Vagina (tissue), 2 donors: ENCODE measurements around the gene UTS2. TPM values are rescaled to one million over a fixed set of nuclear protein-coding genes. Genes with fewer than 3 reads are reported as not detected.

ENCODE experiments used
- DNase-seq, 2 donors: peaks; one replicate each; pipeline ENCODE4 v3.0.0-alpha.2; 2017; ENCODE audit errors: extremely low spot score in 2 of 2
- H3K27ac ChIP-seq: fragments of 200-600 bp; sonication (generic); one replicate; pipeline ENCODE4 v1.5.1; 2019
- H3K27me3 ChIP-seq: fragments of 200-600 bp; sonication (generic); one replicate; pipeline ENCODE4 v1.5.1; 2019
- H3K36me3 ChIP-seq, 2 donors: fragments of 200-600 bp; sonication (generic); one replicate each; pipeline ENCODE4 v1.5.1; 2017 to 2019
- H3K4me1 ChIP-seq: fragments of 200-600 bp; sonication (generic); one replicate; pipeline ENCODE4 v1.5.1; 2019
- H3K4me3 ChIP-seq, 2 donors: fragments of 200-600 bp; sonication (generic); 1 replicate in 1 of 2; 2 replicates in 1 of 2; pipeline ENCODE4 v1.5.1; 2016 to 2019
- H3K9me3 ChIP-seq: fragments of 200-600 bp; sonication (generic); one replicate; pipeline ENCODE4 v1.5.1; 2019
- CTCF ChIP-seq, 3 experiments: fragments of 450-650 bp in 2 of 3; fragments of 200-600 bp in 1 of 3; sonication (generic) in 1 of 3; IDR thresholded peaks; one replicate each; pipeline ENCODE4 v1.5.1; 2017 to 2019; ENCODE audit warnings: antibody characterized with exemption in 3 of 3, mild to moderate bottlenecking in 2 of 3, moderate library complexity in 2 of 3
- POLR2A ChIP-seq, 2 donors: fragments of 450-650 bp; IDR thresholded peaks; one replicate each; pipeline ENCODE4 v1.6.1; 2017; ENCODE audit warnings: antibody characterized with exemption in 2 of 2, mild to moderate bottlenecking in 2 of 2, moderate library complexity in 2 of 2
- POLR2AphosphoS5 ChIP-seq, 2 donors: sonication (generic); formaldehyde crosslinking; IDR thresholded peaks; one replicate each; pipeline ENCODE4 v1.9.0; 2017; ENCODE audit warnings: antibody characterized with exemption in 2 of 2, mild to moderate bottlenecking in 2 of 2, low read depth in 1 of 2; ENCODE audit not compliant: insufficient read depth in 1 of 2
- intact Hi-C: fragments of 100-400 bp; cut with DNase I; formaldehyde crosslinking; loops from one replicate; pipeline ENCODE4 v1.15.1; 2023
- total RNA-seq: library from RNA; depleted of rRNA; stranded (reverse); fragments of >200 nt; gene quantifications from one replicate; pipeline ENCODE4 v1.2.3, GENCODE V29; 2016

Gene UTS2
- total RNA-seq, 1 donor from 2014 or later: 5.4 TPM

- intact Hi-C loops: no loop called here
- Histone ChIP-seq H3K4me3 (no peak overlapping the region), H3K27ac (no peak overlapping the region), H3K9me3 (no peaks in the 10 kb centered on the region), H3K4me1 (no peaks in the 10 kb centered on the region), H3K36me3 (no peaks in the 10 kb centered on the region), H3K27me3 (no peaks in the 10 kb centered on the region)
- TF ChIP-seq CTCF (IDR thresholded peaks at IDR 0.05) (no peak), POLR2A (IDR thresholded peaks at IDR 0.05) (no peak), POLR2AphosphoS5 (IDR thresholded peaks at IDR 0.05; ENCODE audit: insufficient read depth in 1 of 2, low read depth in 1 of 2) (no peak)
- peak in 1 of 2 donors; percentile 27 for DNase-seq
Observed at GRCh38 chr1:7865978-7866377, 13.1 kb upstream of the UTS2 start.

- Histone ChIP-seq H3K4me1 (no peaks in the 10 kb centered on the region), H3K4me3 (no peak overlapping the region), H3K36me3 (no peaks in the 10 kb centered on the region), H3K9me3 (no peaks in the 10 kb centered on the region), H3K27ac (no peak overlapping the region), H3K27me3 (no peaks in the 10 kb centered on the region)
- DNase-seq: peak in 1 of 2 donors; percentile 56
- intact Hi-C loops: no loop called here
- no peak for TF ChIP-seq POLR2AphosphoS5 (IDR thresholded peaks at IDR 0.05; ENCODE audit: insufficient read depth in 1 of 2, low read depth in 1 of 2)
- no peak for TF ChIP-seq CTCF (IDR thresholded peaks at IDR 0.05)
- TF ChIP-seq POLR2A (IDR thresholded peaks at IDR 0.05): no peak
Observed at GRCh38 chr1:7863756-7864328, 11.0 kb upstream of the UTS2 start.

GRCh38 chr1:7862211-7863060 lies 9.6 kb upstream of the UTS2 start:
- Histone ChIP-seq H3K36me3 (no peaks in the 10 kb centered on the region), H3K4me3 (no peak overlapping the region), H3K9me3 (no peaks in the 10 kb centered on the region), H3K4me1 (no peaks in the 10 kb centered on the region), H3K27me3 (no peaks in the 10 kb centered on the region), H3K27ac (no peak overlapping the region)
- intact Hi-C loops: no loop called here
- TF ChIP-seq CTCF (IDR thresholded peaks at IDR 0.05) (no peak), POLR2AphosphoS5 (IDR thresholded peaks at IDR 0.05; ENCODE audit: insufficient read depth in 1 of 2, low read depth in 1 of 2) (no peak), POLR2A (IDR thresholded peaks at IDR 0.05) (no peak)
- peak in 1 of 2 donors; percentile 32 for DNase-seq

- TF ChIP-seq POLR2AphosphoS5 (IDR thresholded peaks at IDR 0.05; ENCODE audit: insufficient read depth in 1 of 2, low read depth in 1 of 2): no peak
- TF ChIP-seq POLR2A (IDR thresholded peaks at IDR 0.05): no peak
- no peak for TF ChIP-seq CTCF (IDR thresholded peaks at IDR 0.05)
- Histone ChIP-seq H3K27ac (no peak overlapping the region), H3K36me3 (no peaks in the 10 kb centered on the region), H3K4me1 (no peaks in the 10 kb centered on the region), H3K27me3 (no peaks in the 10 kb centered on the region), H3K9me3 (no peaks in the 10 kb centered on the region), H3K4me3 (no peak overlapping the region)
- intact Hi-C loops: no loop called here
- peak in 1 of 2 donors; percentile 42 for DNase-seq
Observed at GRCh38 chr1:7861452-7861851, 8.6 kb upstream of the UTS2 start.

GRCh38 chr1:7860130-7860529 lies 7.3 kb upstream of the UTS2 start:
- H3K4me1 ChIP-seq: no peaks in the 10 kb centered on the region
- no peaks in the 10 kb centered on the region for H3K27me3 ChIP-seq
- no peak overlapping the region for H3K4me3 ChIP-seq
- DNase-seq: peak in 1 of 2 donors; percentile 52
- H3K9me3 ChIP-seq: no peaks in the 10 kb centered on the region
- intact Hi-C loops: no loop called here
- no peaks in the 10 kb centered on the region for H3K36me3 ChIP-seq
- TF ChIP-seq POLR2AphosphoS5 (IDR thresholded peaks at IDR 0.05; ENCODE audit: insufficient read depth in 1 of 2, low read depth in 1 of 2) (no peak), CTCF (IDR thresholded peaks at IDR 0.05) (no peak), POLR2A (IDR thresholded peaks at IDR 0.05) (no peak)
- no peak overlapping the region for H3K27ac ChIP-seq
